GM18498 (cell line): ENCODE measurements around the gene AK3.

Experiments used
- ATAC-seq: cut with Tn5 transposase; IDR thresholded peaks from one replicate; pipeline ENCODE4 v1.9.1; 2021; ENCODE audit warnings: mild to moderate bottlenecking, moderate library complexity; ENCODE audit not compliant: unreplicated experiment

AK3 gene

GRCh38 chr9:4750023-4750673 is 9.1 kb upstream of the AK3 start:
- ATAC-seq, result no peak

- ATAC-seq, result no peak
Measured at GRCh38 chr9:4748612-4749011, 7.6 kb upstream of the AK3 start.

- ATAC-seq, result no peak
Measured at GRCh38 chr9:4746278-4747030, 5.5 kb upstream of the AK3 start.

- ATAC-seq, result no peak
Measured at GRCh38 chr9:4743131-4743875, 2.3 kb upstream of the AK3 start.

- no peak for ATAC-seq
Measured at GRCh38 chr9:4742246-4742645, 1.2 kb upstream of the AK3 start.

- no peak for ATAC-seq
Measured at GRCh38 chr9:4741365-4742089, 525 bp upstream of the AK3 start.

- ATAC-seq, result no peak
Measured at GRCh38 chr9:4740388-4740637, 689 bp downstream of the AK3 start.

- ATAC-seq, result no peak
Measured at GRCh38 chr9:4739587-4740387, 1.2 kb downstream of the AK3 start.

- no peak for ATAC-seq
Measured at GRCh38 chr9:4738866-4739586, 2.0 kb downstream of the AK3 start.

GRCh38 chr9:4734150-4734549 is 6.9 kb downstream of the AK3 start:
- ATAC-seq, result no peak

GRCh38 chr9:4732890-4733289 is 8.1 kb downstream of the AK3 start:
- no peak for ATAC-seq

GRCh38 chr9:4727593-4727992 is 13.4 kb downstream of the AK3 start:
- ATAC-seq, result no peak

GRCh38 chr9:4725706-4726442 is 15.1 kb downstream of the AK3 start:
- no peak for ATAC-seq

- no peak for ATAC-seq
Measured at GRCh38 chr9:4721736-4722135, 19.3 kb downstream of the AK3 start.

GRCh38 chr9:4718911-4719310 is 22.1 kb downstream of the AK3 start:
- no peak for ATAC-seq

- no peak for ATAC-seq
Measured at GRCh38 chr9:4717815-4718214, 23.2 kb downstream of the AK3 start.

GRCh38 chr9:4716163-4716562 is 24.8 kb downstream of the AK3 start:
- ATAC-seq, result no peak

GRCh38 chr9:4714266-4715016 is 26.6 kb downstream of the AK3 start:
- no peak for ATAC-seq

GRCh38 chr9:4713849-4714248 is 27.2 kb downstream of the AK3 start:
- ATAC-seq, result no peak
